Neural cell (in vitro differentiated cells): Measurements from ENCODE around the gene HPN.

Experiments used
- EP300 ChIP-seq: fragments of 450-650 bp; conservative IDR thresholded peaks from 2 replicates; pipeline ENCODE4 v1.6.1; 2014; ENCODE audit warnings: antibody characterized with exemption, mild to moderate bottlenecking, moderate library complexity; ENCODE audit not compliant: poor library complexity, severe bottlenecking
- POLR2AphosphoS5 ChIP-seq: IDR thresholded peaks from 2 replicates; pipeline ENCODE4 v1.6.1; 2012
- TF ChIP-seq, protein P1 (sequence below): fragments of 450-650 bp; IDR thresholded peaks from 2 replicates; pipeline ENCODE4 v1.5.1; 2014; ENCODE audit warnings: antibody characterized with exemption, mild to moderate bottlenecking, moderate library complexity; ENCODE audit not compliant: poor library complexity, severe bottlenecking

DNA sequence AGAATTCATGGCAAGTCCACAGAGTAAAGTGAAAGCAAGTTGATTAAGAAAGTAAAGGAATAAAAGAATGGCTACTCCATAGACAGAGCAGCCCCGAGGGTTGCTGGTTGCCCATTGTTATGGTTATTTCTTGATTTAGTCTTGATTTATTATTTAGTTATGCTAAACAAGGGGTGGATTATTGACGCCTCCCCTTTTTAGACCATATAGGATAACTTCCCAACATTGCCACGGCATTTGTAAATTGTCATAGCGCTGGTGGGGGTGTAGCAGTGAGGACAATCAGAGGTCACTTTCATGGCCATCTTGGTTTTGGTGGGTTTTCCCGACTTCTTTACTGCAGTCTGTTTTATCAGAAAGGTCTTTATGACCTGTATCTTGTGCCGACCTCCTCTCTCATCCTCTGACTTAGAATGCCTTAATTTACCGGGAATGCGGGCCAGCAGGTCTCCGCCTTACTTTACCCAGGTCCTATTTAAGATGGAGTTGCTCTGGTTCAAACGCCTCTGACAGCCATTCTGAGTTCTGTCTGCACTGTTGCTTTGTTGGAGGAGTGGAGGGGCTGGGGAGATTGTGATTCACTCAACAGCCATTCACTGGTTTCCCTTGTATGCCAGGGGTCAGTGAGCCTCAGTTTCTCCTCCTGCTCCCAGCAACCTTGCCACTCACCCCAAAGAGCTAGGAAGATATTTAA, 27.6 kb downstream of the HPN start:
- no peak for TF ChIP-seq POLR2AphosphoS5
- TF ChIP-seq, protein P1, sequence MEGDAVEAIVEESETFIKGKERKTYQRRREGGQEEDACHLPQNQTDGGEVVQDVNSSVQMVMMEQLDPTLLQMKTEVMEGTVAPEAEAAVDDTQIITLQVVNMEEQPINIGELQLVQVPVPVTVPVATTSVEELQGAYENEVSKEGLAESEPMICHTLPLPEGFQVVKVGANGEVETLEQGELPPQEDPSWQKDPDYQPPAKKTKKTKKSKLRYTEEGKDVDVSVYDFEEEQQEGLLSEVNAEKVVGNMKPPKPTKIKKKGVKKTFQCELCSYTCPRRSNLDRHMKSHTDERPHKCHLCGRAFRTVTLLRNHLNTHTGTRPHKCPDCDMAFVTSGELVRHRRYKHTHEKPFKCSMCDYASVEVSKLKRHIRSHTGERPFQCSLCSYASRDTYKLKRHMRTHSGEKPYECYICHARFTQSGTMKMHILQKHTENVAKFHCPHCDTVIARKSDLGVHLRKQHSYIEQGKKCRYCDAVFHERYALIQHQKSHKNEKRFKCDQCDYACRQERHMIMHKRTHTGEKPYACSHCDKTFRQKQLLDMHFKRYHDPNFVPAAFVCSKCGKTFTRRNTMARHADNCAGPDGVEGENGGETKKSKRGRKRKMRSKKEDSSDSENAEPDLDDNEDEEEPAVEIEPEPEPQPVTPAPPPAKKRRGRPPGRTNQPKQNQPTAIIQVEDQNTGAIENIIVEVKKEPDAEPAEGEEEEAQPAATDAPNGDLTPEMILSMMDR, result no peak
- no peak for TF ChIP-seq EP300
